GM19043 (cell line): ENCODE measurements around the gene CYP8B1.

ENCODE experiments used
- ATAC-seq: cut with Tn5 transposase; IDR thresholded peaks from one replicate; pipeline ENCODE4 v1.9.1; 2021; ENCODE audit warnings: low read depth; ENCODE audit not compliant: unreplicated experiment

CYP8B1 gene

DNA sequence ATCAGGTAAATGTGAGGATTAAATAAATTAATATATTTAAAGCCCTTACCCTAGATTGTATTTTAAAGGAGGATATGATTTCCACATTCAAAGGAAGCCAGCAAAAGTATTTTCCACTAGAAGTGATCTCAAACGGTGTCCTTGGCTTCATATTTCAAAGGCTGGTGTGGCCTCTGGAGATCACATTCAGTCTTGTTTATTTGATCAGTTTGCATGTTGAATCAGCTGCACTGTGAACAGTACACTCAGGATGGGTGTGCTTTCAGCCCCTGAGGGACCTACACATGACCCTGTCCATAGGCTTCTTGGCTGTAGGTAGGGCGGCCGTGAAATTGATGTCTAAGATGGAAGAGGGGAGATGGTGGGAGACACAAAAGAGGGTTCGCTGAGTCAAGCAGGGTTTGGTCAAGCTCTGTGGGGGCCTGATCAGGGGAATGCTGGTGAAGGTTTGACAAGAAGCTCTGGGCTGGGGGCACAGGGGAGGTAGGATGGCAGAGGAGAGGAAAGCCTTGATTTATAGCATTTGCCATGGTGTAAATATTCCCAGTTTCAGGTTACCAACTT, 21.9 kb downstream of the CYP8B1 start:
- ATAC-seq: no peak

DNA sequence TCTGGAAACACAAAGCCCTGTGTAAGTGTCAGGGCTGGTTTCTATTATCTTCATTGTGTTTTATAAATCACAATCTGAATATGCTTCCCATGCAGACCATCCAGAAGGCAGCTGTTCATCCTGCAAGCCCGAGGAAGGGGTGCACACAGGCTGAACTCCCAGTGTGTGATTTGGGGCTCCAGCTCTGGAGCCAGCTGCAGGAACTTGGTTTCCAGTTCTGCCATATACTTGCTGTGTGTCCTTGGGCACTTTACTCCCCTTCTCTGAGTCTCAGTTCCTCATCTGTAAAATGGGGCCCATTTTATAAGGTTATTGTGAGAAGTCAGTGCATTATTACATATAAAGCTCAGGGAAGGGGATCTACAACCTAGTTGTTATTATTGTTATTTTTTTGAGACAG, 22.6 kb downstream of the CYP8B1 start:
- ATAC-seq: no peak

DNA sequence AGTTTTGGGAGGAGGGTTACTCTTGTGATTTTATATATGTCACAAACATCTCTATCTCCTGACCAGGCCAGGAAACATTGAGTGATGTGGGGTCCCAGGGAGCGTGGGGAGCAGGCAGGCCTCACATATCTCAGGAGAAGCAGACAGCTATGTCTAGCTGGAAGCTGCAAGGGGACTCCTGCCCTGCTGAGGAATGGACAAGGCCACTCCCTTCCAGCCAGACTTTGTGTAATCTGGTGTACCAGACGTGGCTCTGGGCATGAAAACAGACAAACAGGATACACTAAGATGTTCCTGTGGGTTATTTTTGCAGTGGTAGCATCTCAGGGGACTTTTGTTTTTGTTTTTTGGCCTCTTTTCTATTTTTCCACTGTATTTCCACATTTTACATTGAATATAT, 23.2 kb downstream of the CYP8B1 start:
- ATAC-seq: no peak

DNA sequence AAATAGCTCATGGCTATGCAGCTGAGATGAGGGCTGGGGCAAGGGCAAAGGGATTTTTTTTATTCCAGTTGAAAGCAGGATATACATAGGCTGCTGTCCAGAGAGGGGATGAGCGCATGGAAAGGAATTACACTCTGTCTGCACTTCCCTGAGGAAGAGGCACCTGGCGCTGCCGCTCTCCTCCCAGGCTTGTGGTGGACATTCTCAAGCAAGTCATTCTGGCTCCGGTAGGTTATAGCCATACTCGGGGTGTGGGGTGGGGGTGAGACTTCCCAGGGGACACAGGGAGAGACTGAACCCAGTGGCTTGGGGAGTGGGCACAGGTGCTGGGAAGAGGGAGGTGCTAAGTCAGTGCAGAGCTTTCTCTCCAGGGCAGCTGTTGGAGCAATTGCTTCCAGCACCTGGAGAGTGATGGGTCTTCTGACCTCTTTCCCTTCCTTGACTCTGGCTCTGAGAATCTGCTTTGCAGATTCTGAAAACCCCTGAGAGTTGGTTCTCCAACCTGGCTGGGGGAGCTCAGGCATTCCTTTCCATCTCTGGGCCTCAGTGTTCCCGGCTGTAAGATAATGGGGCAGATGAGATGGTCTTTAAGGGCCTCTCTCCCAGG, 24.3 kb downstream of the CYP8B1 start:
- no peak for ATAC-seq

DNA sequence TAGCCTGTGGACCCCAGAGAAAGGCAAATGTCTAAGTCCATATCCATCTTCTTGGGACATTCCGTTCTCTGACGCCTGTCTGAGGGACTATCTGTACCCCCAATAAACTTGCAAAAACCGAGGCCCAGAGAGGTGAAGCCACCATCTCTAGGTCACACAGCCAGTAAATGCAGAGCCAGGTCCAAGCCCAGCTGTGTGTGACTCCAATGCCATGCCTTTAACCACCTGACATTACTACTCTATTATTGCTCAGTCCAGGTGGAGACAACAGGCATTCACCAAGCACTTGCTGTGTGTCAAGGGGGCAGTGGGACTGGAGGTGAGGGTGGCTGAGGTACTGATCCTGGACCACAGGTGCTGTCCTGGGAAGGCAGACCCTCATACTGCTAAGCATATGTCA, 25.4 kb downstream of the CYP8B1 start:
- no peak for ATAC-seq

DNA sequence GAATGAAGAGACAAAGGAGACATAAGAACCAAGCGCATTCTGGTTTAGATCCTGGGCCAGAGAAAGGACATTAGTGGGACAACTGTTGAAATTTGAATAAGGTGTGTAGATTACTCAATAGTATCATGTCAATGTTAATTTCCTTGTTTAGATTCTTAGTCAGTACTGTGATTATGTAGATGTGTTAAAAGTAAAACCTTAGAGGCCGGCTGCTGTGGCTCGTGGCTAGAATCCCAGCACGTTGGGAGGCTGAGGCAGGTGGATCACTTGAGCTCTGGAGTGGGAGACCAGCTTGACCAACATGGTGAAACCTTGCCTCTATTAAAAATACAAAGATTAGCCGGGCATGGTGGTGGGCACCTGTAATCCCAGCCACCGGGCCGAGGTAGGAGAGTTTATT, 26.7 kb downstream of the CYP8B1 start:
- no peak for ATAC-seq

DNA sequence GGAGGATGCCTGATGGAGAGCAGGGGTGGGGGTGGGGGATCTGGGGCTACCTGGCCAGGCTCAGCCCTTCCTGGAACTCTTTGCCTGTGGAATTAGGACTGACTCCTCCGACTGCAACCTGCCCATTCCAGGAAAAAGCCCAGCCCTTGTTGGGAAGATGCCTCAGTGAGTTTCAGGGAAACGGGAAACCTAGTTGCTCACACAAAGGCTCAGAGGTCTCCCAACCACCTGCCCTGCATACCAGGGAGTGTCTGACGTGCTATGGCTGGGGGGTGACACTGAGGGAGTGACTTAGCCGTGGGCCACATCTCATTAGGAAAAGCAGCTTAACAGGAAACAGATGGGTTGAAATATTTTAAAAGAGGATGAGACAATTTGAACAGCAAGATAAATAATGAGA, 27.9 kb downstream of the CYP8B1 start:
- no peak for ATAC-seq

DNA sequence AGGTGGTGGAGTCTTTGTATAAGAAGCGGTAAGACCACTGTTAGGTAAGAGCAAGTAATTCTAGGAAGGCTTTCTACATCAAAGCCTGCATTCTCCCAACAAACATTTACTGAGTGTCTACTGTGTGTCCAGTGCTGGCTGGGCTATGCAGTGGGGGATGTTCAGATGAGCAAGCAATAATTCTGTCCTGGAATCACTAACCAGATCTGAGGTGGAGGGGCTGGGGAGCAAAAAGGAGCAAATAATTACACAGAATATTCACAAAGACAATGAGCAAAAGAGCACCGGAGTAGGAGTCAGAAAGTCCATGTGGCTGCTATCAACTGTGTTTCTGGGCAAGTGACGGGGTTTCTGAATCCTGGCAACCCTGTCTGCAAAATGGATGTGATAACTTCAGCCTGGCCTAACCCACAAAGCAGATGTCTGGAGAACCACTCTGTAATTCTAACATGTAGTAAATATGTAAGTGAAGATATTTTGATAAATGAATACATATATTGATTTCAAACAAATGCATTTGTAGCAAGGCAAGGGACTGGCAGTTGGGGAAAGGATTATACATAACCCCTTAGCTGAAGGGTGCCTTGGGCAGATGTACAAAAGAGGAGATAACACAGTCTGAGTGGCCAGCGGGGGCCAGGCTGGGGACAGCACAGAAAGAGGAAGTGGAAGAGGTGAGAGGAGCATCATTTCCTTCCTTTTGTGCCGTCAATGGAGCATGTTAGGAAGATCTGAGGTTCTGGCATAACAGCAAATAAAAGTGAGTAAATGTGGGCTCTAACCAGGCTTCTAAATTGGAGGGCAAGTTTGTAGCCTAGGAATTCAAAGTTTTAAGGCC, 28.8 kb downstream of the CYP8B1 start:
- ATAC-seq: no peak

DNA sequence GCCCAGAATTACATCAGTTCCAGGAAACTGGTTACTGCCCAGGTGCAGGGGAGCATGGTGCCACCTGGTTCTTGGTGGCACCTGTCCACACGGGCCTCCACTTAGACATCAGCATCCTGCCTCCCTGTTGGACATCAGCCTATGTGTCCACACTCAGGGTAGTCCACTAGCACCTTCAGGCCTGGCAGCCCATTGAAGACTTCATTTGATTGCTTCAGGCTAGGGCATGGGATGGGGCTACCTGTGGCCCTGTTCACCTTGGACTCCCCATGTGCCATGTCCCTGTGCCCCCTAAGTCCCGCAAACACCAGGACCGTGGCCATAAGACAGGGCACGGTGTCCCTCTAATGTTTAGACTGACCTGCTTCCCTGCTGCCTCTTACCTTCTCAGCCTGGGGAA, 30.9 kb downstream of the CYP8B1 start:
- no peak for ATAC-seq

DNA sequence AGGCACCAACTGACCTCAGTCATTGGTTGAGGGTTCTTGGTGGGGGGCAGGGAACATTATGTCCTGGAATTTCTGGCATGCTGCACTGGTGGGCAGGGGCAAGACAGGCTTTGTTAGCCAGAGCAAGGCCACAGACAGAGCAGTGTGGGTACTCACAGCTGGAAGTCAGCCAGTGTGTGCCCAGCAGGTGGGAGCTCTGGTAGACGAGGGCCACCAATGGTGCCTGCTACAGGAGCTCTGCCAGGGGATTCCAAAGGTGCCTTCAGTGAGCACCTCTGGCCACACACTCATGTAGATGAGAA, 31.3 kb downstream of the CYP8B1 start:
- no peak for ATAC-seq

DNA sequence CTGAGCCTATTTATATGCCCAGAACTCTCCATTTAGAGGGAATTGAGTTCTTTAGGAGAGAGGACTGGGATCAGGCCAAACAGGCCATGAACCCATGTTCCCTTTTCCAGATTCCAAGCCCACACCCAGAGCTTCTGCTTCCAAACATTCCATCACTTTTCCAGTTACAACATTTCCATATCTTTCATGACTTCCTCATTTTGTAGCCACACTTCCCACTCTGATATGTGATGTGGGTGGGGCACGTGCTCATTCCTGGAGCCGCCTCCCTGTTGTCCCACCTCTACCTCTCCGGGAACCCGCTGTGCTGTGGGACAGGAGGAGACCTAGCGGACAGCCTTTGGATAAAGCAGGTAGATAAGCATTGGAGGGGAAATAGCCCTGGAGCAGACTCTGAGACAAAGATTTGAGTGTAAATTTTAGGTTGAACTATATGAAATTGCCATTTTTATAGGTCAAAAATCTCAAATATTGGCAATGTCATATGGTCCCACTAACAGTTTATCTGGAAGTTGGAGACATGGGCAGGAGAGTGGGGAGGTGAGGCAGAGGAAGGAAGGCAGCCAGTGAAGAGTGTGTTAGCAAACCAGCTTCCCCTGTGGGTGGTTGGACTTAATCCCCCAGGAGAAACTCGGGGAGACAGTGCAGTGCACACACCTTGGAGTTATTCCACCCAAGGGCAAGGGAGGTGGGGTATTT, 31.8 kb downstream of the CYP8B1 start:
- no peak for ATAC-seq

DNA sequence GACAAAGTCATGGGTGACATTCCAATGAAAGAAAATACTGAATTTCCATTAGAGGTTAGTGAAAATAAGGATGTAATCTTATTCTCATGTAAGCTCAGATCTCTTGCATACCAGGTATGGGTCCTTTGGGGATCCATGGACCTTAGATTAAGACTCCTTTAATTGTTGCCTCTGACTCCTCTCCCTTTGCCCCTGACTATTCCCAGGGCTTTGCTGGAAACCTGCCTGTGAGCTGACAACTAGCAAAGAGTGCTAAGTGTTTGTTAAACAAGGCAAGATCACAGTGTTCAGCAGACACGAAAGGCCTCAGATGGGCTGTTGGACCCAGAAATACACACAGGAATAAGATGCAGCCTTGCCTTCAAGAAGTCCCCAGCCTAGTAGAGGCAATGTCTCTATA, 34.3 kb downstream of the CYP8B1 start:
- ATAC-seq: no peak

DNA sequence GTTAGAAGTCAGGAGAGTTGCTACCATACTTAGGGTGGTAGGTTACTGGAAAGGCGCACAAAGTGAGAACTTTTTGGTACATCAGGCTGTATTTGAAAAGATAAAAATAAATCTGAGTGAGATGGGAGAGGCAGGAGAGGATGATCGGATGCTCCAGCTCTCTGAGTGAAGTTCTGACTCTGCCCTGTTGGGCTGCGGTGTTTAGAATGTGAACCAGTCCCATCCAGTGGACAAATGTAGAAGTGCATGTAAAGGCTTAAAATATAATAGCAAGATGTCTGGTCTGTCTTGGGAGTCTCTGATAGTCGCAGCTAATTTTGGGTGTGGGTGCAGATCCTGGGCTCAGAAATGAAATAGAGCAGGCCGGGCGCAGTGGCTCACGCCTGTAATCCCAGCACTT, 36.1 kb downstream of the CYP8B1 start:
- ATAC-seq: peak; percentile 95

DNA sequence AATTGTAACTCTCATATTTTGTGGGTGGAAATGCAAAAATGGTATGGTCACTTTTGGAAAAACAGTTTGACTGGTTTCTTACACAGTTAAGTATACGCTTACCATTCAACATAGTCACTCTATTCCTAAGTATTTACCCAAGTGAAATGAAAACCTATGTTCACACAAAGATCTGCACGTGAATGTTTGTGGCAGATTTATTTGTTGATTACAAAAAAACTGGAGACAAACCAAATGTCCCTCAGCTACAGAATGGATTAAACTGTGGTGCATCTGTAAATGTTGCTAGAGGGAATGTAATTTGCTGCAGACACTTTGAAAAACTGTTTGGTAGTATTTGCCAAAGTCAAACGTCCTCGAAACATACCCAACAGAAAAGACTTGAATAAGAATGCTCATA, 37.1 kb downstream of the CYP8B1 start:
- ATAC-seq: no peak

DNA sequence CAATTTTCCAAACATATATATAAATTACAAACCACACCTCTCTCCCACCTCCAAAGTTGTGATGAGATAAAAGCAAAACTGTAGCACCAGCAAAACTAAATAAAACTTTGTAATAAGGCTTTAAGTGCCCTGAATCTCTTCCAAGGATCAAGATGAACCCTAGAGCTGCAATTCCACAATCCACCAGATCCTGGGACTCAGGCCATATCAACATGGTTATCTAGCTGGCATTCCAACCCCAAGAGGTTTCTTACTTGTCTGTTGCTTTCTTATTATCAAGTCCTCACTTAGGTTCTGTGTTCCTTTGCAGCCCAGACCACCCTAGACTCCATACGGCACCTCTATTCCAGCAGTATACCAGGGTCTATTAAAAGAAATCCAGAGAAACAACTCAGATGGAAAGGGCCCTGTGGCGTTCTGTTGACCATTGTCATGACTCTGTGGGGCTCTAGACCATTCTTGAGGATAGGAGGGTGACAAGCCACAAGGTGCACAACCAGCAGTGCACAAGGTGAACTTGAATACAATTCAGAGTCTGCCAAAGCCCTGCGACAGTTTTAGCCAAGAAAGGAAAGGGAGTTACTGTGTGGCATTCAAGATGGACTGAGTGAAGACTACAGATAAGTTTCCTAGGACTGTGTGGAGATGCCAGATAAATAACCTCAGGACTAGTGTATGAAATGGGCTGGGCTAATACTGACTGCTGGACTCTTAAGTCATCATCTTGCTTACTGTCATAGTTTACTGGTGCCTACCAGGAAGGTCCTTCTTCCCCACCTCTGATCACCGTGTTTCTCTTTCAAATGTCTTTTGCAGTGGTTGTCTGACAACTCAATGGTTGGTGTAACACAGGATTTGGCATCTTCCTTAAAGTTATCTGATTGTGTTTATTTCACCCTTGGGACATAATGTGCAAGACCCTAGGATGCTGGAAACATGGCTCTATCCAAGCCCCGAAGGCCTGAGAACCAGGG, 39.2 kb downstream of the CYP8B1 start:
- no peak for ATAC-seq

DNA sequence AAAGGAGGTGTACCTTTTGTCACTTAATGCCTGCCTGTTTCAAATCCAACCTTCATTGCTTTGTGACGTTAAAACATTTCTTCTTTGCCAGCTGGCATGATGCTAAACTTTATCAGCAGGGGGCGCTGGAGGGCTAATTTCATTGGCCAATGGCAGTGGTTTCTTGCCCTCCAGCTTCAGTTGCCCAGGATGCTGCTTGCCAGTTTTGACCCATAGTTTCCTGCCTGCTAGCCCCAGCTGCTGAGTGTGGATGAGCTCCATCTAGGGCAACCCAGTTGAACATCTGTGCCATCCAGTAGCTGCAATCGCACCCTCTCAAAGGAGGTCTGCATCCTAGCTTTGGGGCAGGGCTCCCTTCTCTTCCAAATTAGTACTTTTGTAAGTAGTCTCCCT, 44.4 kb downstream of the CYP8B1 start:
- ATAC-seq: no peak

DNA sequence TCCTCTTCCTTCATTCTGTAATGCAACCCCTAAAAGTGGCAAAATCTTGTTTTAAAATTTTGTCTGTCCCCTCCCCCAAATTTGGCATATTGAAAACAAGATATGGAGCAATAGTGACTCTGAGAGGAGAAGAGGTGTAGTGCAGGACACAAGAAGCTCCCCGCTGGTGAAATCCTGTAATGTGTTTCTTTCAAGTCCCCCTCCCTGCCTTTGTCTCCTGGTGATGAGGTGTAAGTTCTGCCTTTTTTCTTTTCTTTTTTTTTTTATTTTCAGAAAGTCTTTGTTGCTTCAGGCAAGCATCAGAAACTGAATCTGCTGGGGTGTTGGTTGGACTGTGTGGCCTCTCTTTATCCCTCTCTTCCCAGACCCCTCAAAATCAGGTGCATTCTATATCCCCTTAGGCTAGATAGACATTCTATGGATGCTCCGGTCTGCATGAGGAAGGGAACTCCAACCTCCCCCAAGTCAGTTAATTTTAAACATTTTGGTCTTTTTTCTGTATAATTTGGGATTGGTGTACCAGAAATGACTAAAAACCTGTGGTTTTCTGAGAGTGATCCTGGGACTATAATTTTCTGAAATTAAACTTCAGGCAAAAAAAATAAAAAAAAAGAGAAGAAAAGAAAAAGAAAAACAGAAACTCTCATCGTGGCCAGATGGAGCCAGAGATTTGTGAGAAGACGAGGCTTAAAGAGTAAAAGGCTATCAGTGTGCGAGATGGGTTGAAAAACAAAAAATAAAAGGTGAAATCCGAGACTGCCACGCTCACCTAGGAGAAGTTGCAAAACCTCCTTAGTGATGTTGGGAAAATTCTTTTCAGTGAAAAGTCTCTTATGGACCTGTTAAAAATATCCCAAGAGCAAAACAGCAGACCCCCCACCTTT, 45.0 kb downstream of the CYP8B1 start:
- no peak for ATAC-seq

DNA sequence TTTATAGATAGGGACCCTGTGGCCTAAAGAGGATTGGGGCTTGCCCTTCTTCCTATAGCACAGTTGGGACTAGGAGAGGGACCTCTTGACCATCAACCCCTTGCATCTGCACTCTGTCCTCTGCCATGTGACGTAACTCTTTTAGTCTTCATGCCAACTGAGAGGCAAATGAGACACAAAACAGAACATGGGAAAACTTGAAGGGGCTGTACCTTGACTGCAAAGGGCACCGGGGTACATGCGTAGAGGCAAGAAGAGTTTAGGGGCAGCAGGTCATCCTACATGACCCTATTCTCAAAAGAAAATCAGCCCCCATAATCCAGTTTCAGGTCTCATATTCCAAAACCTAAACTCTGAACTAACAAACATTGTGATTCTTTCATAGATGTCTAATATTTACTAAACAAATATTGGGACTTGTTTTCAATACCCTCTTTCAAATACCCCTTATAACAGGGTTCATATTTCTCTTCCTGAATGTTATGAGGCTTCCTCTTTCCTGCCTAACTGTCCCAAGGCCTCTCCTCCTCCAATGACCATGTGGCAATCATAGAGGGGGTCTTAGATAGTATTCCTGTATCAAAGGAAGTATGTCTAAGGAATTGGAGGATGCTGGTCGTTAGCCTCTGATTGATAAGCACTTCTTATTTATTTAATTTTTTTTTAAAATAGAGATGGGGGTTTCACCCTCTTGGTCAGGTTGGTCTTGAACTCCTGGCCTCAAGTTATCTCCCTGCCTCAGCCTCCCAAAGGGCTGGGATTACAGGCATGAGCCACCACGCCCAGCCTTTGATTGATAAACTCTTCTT, 45.8 kb downstream of the CYP8B1 start:
- ATAC-seq: no peak
